22Rv1 (cell line): ENCODE data around the gene PISD.

Experiments used
- CTCF ChIP-seq: fragments of 450-650 bp; IDR thresholded peaks from 2 replicates; pipeline ENCODE4 v1.5.1; 2017; ENCODE audit warnings: mild to moderate bottlenecking
- ZFX ChIP-seq: fragments of 450-650 bp; IDR thresholded peaks from 2 replicates; pipeline ENCODE4 v1.6.1; 2017; ENCODE audit warnings: antibody characterized with exemption, borderline replicate concordance

GRCh38 chr22:31604137-31604705, 57.8 kb downstream of the PISD start:
- TF ChIP-seq CTCF (no peak), ZFX (no peak)
